GM18526 (cell line): ENCODE results near the gene FASTKD3.

Source experiments
- POLR2A ChIP-seq: IDR thresholded peaks from 3 replicates; pipeline ENCODE4 v1.6.1; 2011; ENCODE audit not compliant: insufficient read length; ENCODE audit errors: extremely low read depth

Gene FASTKD3

GRCh38 chr5:7837403-7837802 lies 31.4 kb downstream of the FASTKD3 start:
- TF ChIP-seq POLR2A = no peak

- no peak for TF ChIP-seq POLR2A
Observed at GRCh38 chr5:7834982-7835381, 33.8 kb downstream of the FASTKD3 start.

- no peak for TF ChIP-seq POLR2A
Observed at GRCh38 chr5:7828269-7828668, 40.6 kb downstream of the FASTKD3 start.

- TF ChIP-seq POLR2A = no peak
Observed at GRCh38 chr5:7827610-7828009, 41.2 kb downstream of the FASTKD3 start.

GRCh38 chr5:7825630-7826029 lies 43.2 kb downstream of the FASTKD3 start:
- TF ChIP-seq POLR2A = no peak

GRCh38 chr5:7824995-7825394 lies 43.8 kb downstream of the FASTKD3 start:
- TF ChIP-seq POLR2A = no peak

- TF ChIP-seq POLR2A = no peak
Observed at GRCh38 chr5:7823594-7823993, 45.2 kb downstream of the FASTKD3 start.

GRCh38 chr5:7822449-7822848 lies 46.4 kb downstream of the FASTKD3 start:
- TF ChIP-seq POLR2A = no peak

- TF ChIP-seq POLR2A = no peak
Observed at GRCh38 chr5:7816535-7816901, 52.3 kb downstream of the FASTKD3 start.

GRCh38 chr5:7815892-7816534 lies 52.8 kb downstream of the FASTKD3 start:
- TF ChIP-seq POLR2A = no peak

GRCh38 chr5:7814816-7815215 lies 54.0 kb downstream of the FASTKD3 start:
- no peak for TF ChIP-seq POLR2A

GRCh38 chr5:7813576-7813975 lies 55.3 kb downstream of the FASTKD3 start:
- no peak for TF ChIP-seq POLR2A

GRCh38 chr5:7813007-7813406 lies 55.8 kb downstream of the FASTKD3 start:
- TF ChIP-seq POLR2A = no peak

GRCh38 chr5:7811715-7812114 lies 57.1 kb downstream of the FASTKD3 start:
- TF ChIP-seq POLR2A = no peak
